Measurements from ENCODE around the gene PCNX3. TPM values are rescaled to one million over a fixed set of nuclear protein-coding genes. Genes with fewer than 3 reads are reported as not detected.
"Not testable (repeated sequence)": the region's sequence is repeated elsewhere in the genome, so short reads cannot be mapped to it uniquely, and the experiment has no call there.

The PCNX3 gene
- total and polyA plus RNA-seq, 4 donors: 10.4 to 41.6 (median 25.5) TPM

- 94% methylated on average over 22 of the region's 28 CpGs for WGBS (ENCODE audit: insufficient coverage)
- no peak overlapping the region for H3K27ac ChIP-seq (ENCODE audit: low read depth, low read length)
These were observed 20.8 kb downstream of the PCNX3 start for GRCh38 chr11:65636108-65637031.

GRCh38 chr11:65637032-65637557 lies 21.5 kb downstream of the PCNX3 start:
- 90% methylated on average over 2 of the region's 3 CpGs for WGBS (ENCODE audit: insufficient coverage)
- Histone ChIP-seq H3K4me3 (ENCODE audit: low read depth, low read length) (no peak overlapping the region), H3K27ac (ENCODE audit: low read depth, low read length) (peak overlapping the region; percentile 61), H3K27me3 (ENCODE audit: control insufficient read depth, insufficient read depth, low read length) (no peaks in the 10 kb centered on the region), H3K36me3 (ENCODE audit: control insufficient read depth, insufficient read depth, low read length) (peaks cover 77% of the 10 kb centered on the region), H3K4me1 (ENCODE audit: control insufficient read depth, insufficient read depth, low read length) (peaks cover 55% of the 10 kb centered on the region), H3K9me3 (ENCODE audit: control insufficient read depth, insufficient read depth, low read length) (no peaks in the 10 kb centered on the region)
- DNase-seq (ENCODE audit: low read depth in 4 of 6, low spot score in 6 of 6): no peak

More at GRCh38 chr11:65636108-65637031, 20.8 kb downstream of the PCNX3 start:
- no peaks in the 10 kb centered on the region for H3K9me3 ChIP-seq (ENCODE audit: control insufficient read depth, insufficient read depth, low read length)
- no peak for DNase-seq (ENCODE audit: low read depth in 4 of 6, low spot score in 6 of 6)
- no peak overlapping the region for H3K4me3 ChIP-seq (ENCODE audit: low read depth, low read length)
- H3K36me3 ChIP-seq (ENCODE audit: control insufficient read depth, insufficient read depth, low read length): peaks cover 80% of the 10 kb centered on the region
- peaks cover 47% of the 10 kb centered on the region for H3K4me1 ChIP-seq (ENCODE audit: control insufficient read depth, insufficient read depth, low read length)
- no peaks in the 10 kb centered on the region for H3K27me3 ChIP-seq (ENCODE audit: control insufficient read depth, insufficient read depth, low read length)

- Histone ChIP-seq H3K27ac (ENCODE audit: low read depth, low read length) (peak within 1 kb of the TSS; percentile 95), H3K9me3 (ENCODE audit: control insufficient read depth, insufficient read depth, low read length) (no peaks in the 10 kb centered on the region), H3K36me3 (ENCODE audit: control insufficient read depth, insufficient read depth, low read length) (peaks cover 76% of the 10 kb centered on the region), H3K4me1 (ENCODE audit: control insufficient read depth, insufficient read depth, low read length) (peaks cover 60% of the 10 kb centered on the region), H3K27me3 (ENCODE audit: control insufficient read depth, insufficient read depth, low read length) (no peaks in the 10 kb centered on the region), H3K4me3 (ENCODE audit: low read depth, low read length) (peak within 1 kb of the TSS; percentile 78)
- peak in 4 of 6 donors; percentile 47 to 91 (median 72) for DNase-seq (ENCODE audit: low read depth in 4 of 6, low spot score in 6 of 6)
- 3% methylated on average over 37 of the region's 46 CpGs for WGBS (ENCODE audit: insufficient coverage)
These were observed 22.3 kb downstream of the PCNX3 start, which contains the start of gene SIPA1 for GRCh38 chr11:65637794-65638419. Gene SIPA1, plus strand, starts transcription at chr11:65638101. Its CDS starts 2,821 bp downstream, at chr11:65640922.

GRCh38 chr11:65639228-65639597 lies 23.6 kb downstream of the PCNX3 start:
- Histone ChIP-seq H3K4me3 (ENCODE audit: low read depth, low read length) (peak overlapping the region; percentile 78), H3K27ac (ENCODE audit: low read depth, low read length) (peak overlapping the region; percentile 95), H3K36me3 (ENCODE audit: control insufficient read depth, insufficient read depth, low read length) (peaks cover 63% of the 10 kb centered on the region), H3K4me1 (ENCODE audit: control insufficient read depth, insufficient read depth, low read length) (peaks cover 65% of the 10 kb centered on the region)
- not testable (repeated sequence) for H3K9me3 ChIP-seq (ENCODE audit: control insufficient read depth, insufficient read depth, low read length); H3K27me3 ChIP-seq (ENCODE audit: control insufficient read depth, insufficient read depth, low read length); DNase-seq (ENCODE audit: low read depth in 4 of 6, low spot score in 6 of 6)
- 84% methylated on average over 5 of the region's 9 CpGs for whole genome bisulfite sequencing (ENCODE audit: insufficient coverage)

GRCh38 chr11:65639623-65640482 lies 24.3 kb downstream of the PCNX3 start:
- Histone ChIP-seq H3K4me1 (ENCODE audit: control insufficient read depth, insufficient read depth, low read length) (peaks cover 65% of the 10 kb centered on the region), H3K27me3 (ENCODE audit: control insufficient read depth, insufficient read depth, low read length) (no peaks in the 10 kb centered on the region), H3K36me3 (ENCODE audit: control insufficient read depth, insufficient read depth, low read length) (peaks cover 60% of the 10 kb centered on the region), H3K27ac (ENCODE audit: low read depth, low read length) (peak overlapping the region; percentile 61), H3K9me3 (ENCODE audit: control insufficient read depth, insufficient read depth, low read length) (no peaks in the 10 kb centered on the region), H3K4me3 (ENCODE audit: low read depth, low read length) (peak overlapping the region; percentile 5)
- DNase-seq (ENCODE audit: low read depth in 4 of 6, low spot score in 6 of 6): no peak
- 80% methylated on average over 8 of the region's 8 CpGs for WGBS (ENCODE audit: insufficient coverage)

GRCh38 chr11:65640483-65641296 lies 25.1 kb downstream of the PCNX3 start:
- DNase-seq (ENCODE audit: low read depth in 4 of 6, low spot score in 6 of 6): peak in 1 of 6 donors; percentile 31
- WGBS (ENCODE audit: insufficient coverage): 86% methylated on average over 34 of the region's 35 CpGs
- no peak overlapping the region for H3K4me3 ChIP-seq (ENCODE audit: low read depth, low read length)
- no peaks in the 10 kb centered on the region for H3K27me3 ChIP-seq (ENCODE audit: control insufficient read depth, insufficient read depth, low read length)
- H3K36me3 ChIP-seq (ENCODE audit: control insufficient read depth, insufficient read depth, low read length): peaks cover 60% of the 10 kb centered on the region
- H3K4me1 ChIP-seq (ENCODE audit: control insufficient read depth, insufficient read depth, low read length): peaks cover 65% of the 10 kb centered on the region
- peak overlapping the region; percentile 57 for H3K27ac ChIP-seq (ENCODE audit: low read depth, low read length)
- no peaks in the 10 kb centered on the region for H3K9me3 ChIP-seq (ENCODE audit: control insufficient read depth, insufficient read depth, low read length)

- Histone ChIP-seq H3K9me3 (ENCODE audit: control insufficient read depth, insufficient read depth, low read length) (no peaks in the 10 kb centered on the region), H3K27me3 (ENCODE audit: control insufficient read depth, insufficient read depth, low read length) (peaks cover 6% of the 10 kb centered on the region), H3K36me3 (ENCODE audit: control insufficient read depth, insufficient read depth, low read length) (peaks cover 60% of the 10 kb centered on the region), H3K4me3 (ENCODE audit: low read depth, low read length) (no peak overlapping the region), H3K4me1 (ENCODE audit: control insufficient read depth, insufficient read depth, low read length) (peaks cover 64% of the 10 kb centered on the region), H3K27ac (ENCODE audit: low read depth, low read length) (no peak overlapping the region)
- 89% methylated on average over 15 of the region's 16 CpGs for WGBS (ENCODE audit: insufficient coverage)
- DNase-seq (ENCODE audit: low read depth in 4 of 6, low spot score in 6 of 6): no peak
These were observed 25.9 kb downstream of the PCNX3 start for GRCh38 chr11:65641297-65642013.

GRCh38 chr11:65642014-65642671 lies 26.6 kb downstream of the PCNX3 start:
- peaks cover 10% of the 10 kb centered on the region for H3K27me3 ChIP-seq (ENCODE audit: control insufficient read depth, insufficient read depth, low read length)
- DNase-seq (ENCODE audit: low read depth in 4 of 6, low spot score in 6 of 6): peak in 1 of 6 donors; percentile 47
- no peaks in the 10 kb centered on the region for H3K9me3 ChIP-seq (ENCODE audit: control insufficient read depth, insufficient read depth, low read length)
- WGBS (ENCODE audit: insufficient coverage): 18% methylated on average over 49 of the region's 49 CpGs
- peaks cover 53% of the 10 kb centered on the region for H3K36me3 ChIP-seq (ENCODE audit: control insufficient read depth, insufficient read depth, low read length)
- no peak overlapping the region for H3K27ac ChIP-seq (ENCODE audit: low read depth, low read length)
- H3K4me3 ChIP-seq (ENCODE audit: low read depth, low read length): no peak overlapping the region
- H3K4me1 ChIP-seq (ENCODE audit: control insufficient read depth, insufficient read depth, low read length): peaks cover 60% of the 10 kb centered on the region
